ENCODE results near the gene CLEC2D. TPM values are rescaled to one million over a fixed set of nuclear protein-coding genes. Genes with fewer than 3 reads are reported as not detected.
A peak's percentile ranks its signal among the peaks of the same experiment; 100 is the strongest.

CLEC2D gene
- total RNA-seq, 1 donor from 2014 or later, result 492 TPM

- POLR2A ChIA-PET, result interaction anchor here (0.7 to 1.6 kb wide), 6 partner anchors 20 to 101 kb away, joined by 3 to 6 read pairs (median 4); partner anchors contain the start of gene CLEC2D
- no peak for TF ChIP-seq CTCF (IDR thresholded peaks at IDR 0.05)
- peak overlapping the region; percentile 50 for H3K27ac Mint-ChIP-seq
- DNase-seq, result no peak
- peaks cover 82% of the 10 kb centered on the region for H3K4me1 Mint-ChIP-seq
- H3K36me3 Mint-ChIP-seq (ENCODE audit: low read depth), result peaks cover 57% of the 10 kb centered on the region
- no peak for ATAC-seq (ENCODE audit: low read depth)
- intact Hi-C loops (cut with micrococcal nuclease), result loop anchor here (1.0 kb wide), 1 partner anchor 9 kb away; no protein-coding TSS in a partner anchor
- peaks cover 8% of the 10 kb centered on the region for H3K9me3 Mint-ChIP-seq
- CTCF ChIA-PET, result interaction anchor here (1.3 to 1.4 kb wide), 2 partner anchors 51 to 100 kb away, joined by 3 read pairs; no protein-coding TSS in a partner anchor
- no peaks in the 10 kb centered on the region for H3K27me3 Mint-ChIP-seq
- no peak overlapping the region for H3K4me3 Mint-ChIP-seq
Measured at GRCh38 chr12:9697619-9698018, 28.1 kb downstream of the CLEC2D start.

GRCh38 chr12:9698681-9699080, 29.2 kb downstream of the CLEC2D start:
- Mint-ChIP-seq H3K4me3 (no peak overlapping the region), H3K27me3 (no peaks in the 10 kb centered on the region), H3K4me1 (peaks cover 84% of the 10 kb centered on the region), H3K36me3 (ENCODE audit: low read depth) (peaks cover 47% of the 10 kb centered on the region), H3K27ac (peak overlapping the region; percentile 75), H3K9me3 (peaks cover 8% of the 10 kb centered on the region)
- ATAC-seq (ENCODE audit: low read depth) (no peak), DNase-seq (no peak)
- TF ChIP-seq CTCF (IDR thresholded peaks at IDR 0.05), result no peak
- ChIA-PET CTCF (interaction anchor here (1.4 to 2.4 kb wide), 3 partner anchors 11 to 99 kb away, joined by 3 to 22 read pairs (median 4); partner anchors contain the start of gene CLECL1), POLR2A (interaction anchor here (1.3 to 5.7 kb wide), 11 partner anchors 13 to 51 kb away, joined by 3 to 37 read pairs (median 5); partner anchors contain the start of gene CLEC2D)
- intact Hi-C loops (cut with micrococcal nuclease), result loop anchor here (1.0 kb wide), 1 partner anchor 8 kb away; no protein-coding TSS in a partner anchor

- TF ChIP-seq CTCF (IDR thresholded peaks at IDR 0.05), result no peak
- ATAC-seq (ENCODE audit: low read depth), result peak; percentile 12
- peak overlapping the region; percentile 75 for H3K27ac Mint-ChIP-seq
- intact Hi-C loops (cut with micrococcal nuclease), result no loop called here
- POLR2A ChIA-PET, result interaction anchor here (1.0 to 5.7 kb wide), 20 partner anchors 9 to 67 kb away, joined by 3 to 37 read pairs (median 5); partner anchors contain the start of genes CLEC2D and CLECL1
- peaks cover 10% of the 10 kb centered on the region for H3K9me3 Mint-ChIP-seq
- no peaks in the 10 kb centered on the region for H3K27me3 Mint-ChIP-seq
- no peak overlapping the region for H3K4me3 Mint-ChIP-seq
- peaks cover 84% of the 10 kb centered on the region for H3K4me1 Mint-ChIP-seq
- peaks cover 41% of the 10 kb centered on the region for H3K36me3 Mint-ChIP-seq (ENCODE audit: low read depth)
- no peak for DNase-seq
- CTCF ChIA-PET, result interaction anchor here (0.7 to 2.4 kb wide), 6 partner anchors 10 to 65 kb away, joined by 3 to 22 read pairs (median 4); partner anchors contain the start of gene CLECL1
Measured at GRCh38 chr12:9699269-9699897, 29.9 kb downstream of the CLEC2D start.

- CTCF ChIA-PET, result interaction anchor here (0.7 to 2.4 kb wide), 7 partner anchors 10 to 65 kb away, joined by 3 to 22 read pairs (median 4); partner anchors contain the start of gene CLECL1
- POLR2A ChIA-PET, result interaction anchor here (0.7 to 5.7 kb wide), 20 partner anchors 8 to 67 kb away, joined by 3 to 37 read pairs (median 5); partner anchors contain the start of genes CLEC2D and CLECL1
- no peak for TF ChIP-seq CTCF (IDR thresholded peaks at IDR 0.05)
- Mint-ChIP-seq H3K27ac (peak overlapping the region; percentile 62), H3K4me3 (no peak overlapping the region), H3K36me3 (ENCODE audit: low read depth) (peaks cover 34% of the 10 kb centered on the region), H3K4me1 (peaks cover 83% of the 10 kb centered on the region), H3K27me3 (no peaks in the 10 kb centered on the region), H3K9me3 (peaks cover 12% of the 10 kb centered on the region)
- ATAC-seq (ENCODE audit: low read depth) (no peak), DNase-seq (no peak)
- intact Hi-C loops (cut with micrococcal nuclease), result loop anchor here (5.0 kb wide), 1 partner anchor 368 kb away; no protein-coding TSS in a partner anchor
Measured at GRCh38 chr12:9699898-9700605, 30.5 kb downstream of the CLEC2D start.

Measured in activated B cell treated with CpG ODN at 0.5 μM for 24 hours (primary cell).